HG03159 (cell line): Measurements from ENCODE around the gene VWF.
"Not testable (repeated sequence)": the region's sequence is repeated elsewhere in the genome, so short reads cannot be mapped to it uniquely, and the experiment has no call there.

Source experiments
- ATAC-seq: cut with Tn5 transposase; IDR thresholded peaks from one replicate; pipeline ENCODE4 v1.9.1; 2021; ENCODE audit warnings: mild to moderate bottlenecking, moderate library complexity; ENCODE audit not compliant: unreplicated experiment

VWF gene

GRCh38 chr12:6106218-6106617 lies 18.3 kb downstream of the VWF start:
- no peak for ATAC-seq

GRCh38 chr12:6104842-6105241 lies 19.6 kb downstream of the VWF start:
- no peak for ATAC-seq

GRCh38 chr12:6104027-6104426 lies 20.4 kb downstream of the VWF start:
- no peak for ATAC-seq

- ATAC-seq, result not testable (repeated sequence)
Observed at GRCh38 chr12:6102021-6102420, 22.4 kb downstream of the VWF start.

GRCh38 chr12:6099316-6099715 lies 25.2 kb downstream of the VWF start:
- no peak for ATAC-seq

GRCh38 chr12:6097411-6097810 lies 27.1 kb downstream of the VWF start:
- no peak for ATAC-seq

- no peak for ATAC-seq
Observed at GRCh38 chr12:6096527-6096926, 27.9 kb downstream of the VWF start.

- ATAC-seq, result no peak
Observed at GRCh38 chr12:6095269-6095668, 29.2 kb downstream of the VWF start.

GRCh38 chr12:6093764-6094163 lies 30.7 kb downstream of the VWF start:
- no peak for ATAC-seq

- no peak for ATAC-seq
Observed at GRCh38 chr12:6092784-6093722, 31.4 kb downstream of the VWF start.

- no peak for ATAC-seq
Observed at GRCh38 chr12:6091786-6092566, 32.5 kb downstream of the VWF start.

- no peak for ATAC-seq
Observed at GRCh38 chr12:6090803-6091202, 33.7 kb downstream of the VWF start.

- no peak for ATAC-seq
Observed at GRCh38 chr12:6088921-6089747, 35.3 kb downstream of the VWF start.

GRCh38 chr12:6086316-6086715 lies 38.2 kb downstream of the VWF start:
- ATAC-seq, result no peak

- no peak for ATAC-seq
Observed at GRCh38 chr12:6085841-6086240, 38.6 kb downstream of the VWF start.

- ATAC-seq, result no peak
Observed at GRCh38 chr12:6084969-6085450, 39.5 kb downstream of the VWF start.

- no peak for ATAC-seq
Observed at GRCh38 chr12:6084261-6084968, 40.1 kb downstream of the VWF start.

- ATAC-seq, result no peak
Observed at GRCh38 chr12:6083601-6084000, 40.9 kb downstream of the VWF start.

GRCh38 chr12:6082613-6083012 lies 41.9 kb downstream of the VWF start:
- ATAC-seq, result no peak
